A673 (cell line): ENCODE data around the gene TMEM167A. TPM values are rescaled to one million over a fixed set of nuclear protein-coding genes. Genes with fewer than 3 reads are reported as not detected.

Source experiments
- BruUV-seq: library from RNA; stranded (reverse); fragments of 400-500 nt; replicated peaks from 2 replicates; lab custom pipeline; 2021; lab: Mats Ljungman, UMichigan
- CTCF ChIA-PET: fragments of 300-600 bp; sonication (Branson Sonifier 250); formaldehyde crosslinking; loops from one replicate; lab custom pipeline; 2022; ENCODE audit warnings: antibody characterized with exemption; lab: Charles Lee
- POLR2A ChIA-PET: fragments of 300-600 bp; sonication (Branson Sonifier 250); formaldehyde crosslinking; loops from one replicate; lab custom pipeline; 2022; ENCODE audit warnings: antibody characterized with exemption; ENCODE audit not compliant: low non-redundant PET; lab: Charles Lee
- DNase-seq: peaks from one replicate; pipeline ENCODE4 v3.0.0-alpha.2; 2015; ENCODE audit warnings: low spot score
- H3K27ac ChIP-seq: fragments of 200-600 bp; sonication (generic); 2 replicates; pipeline ENCODE4 v1.5.1; 2016; ENCODE audit warnings: mixed run types, low read depth, mild to moderate bottlenecking, mixed read lengths, antibody characterized with exemption, low read length; ENCODE audit not compliant: poor library complexity, severe bottlenecking
- H3K27me3 ChIP-seq: fragments of 200-600 bp; sonication (generic); replicated peaks from 2 replicates; pipeline ENCODE4 v1.6.1; 2017; ENCODE audit warnings: mixed run types, low read depth, mild to moderate bottlenecking, mixed read lengths, antibody characterized with exemption, low read length; ENCODE audit not compliant: insufficient read depth, poor library complexity
- H3K36me3 ChIP-seq: fragments of 200-600 bp; sonication (generic); 2 replicates; pipeline ENCODE4 v1.6.1; 2016; ENCODE audit warnings: mixed run types, mild to moderate bottlenecking, mixed read lengths, antibody characterized with exemption, low read length; ENCODE audit not compliant: insufficient read depth, poor library complexity, severe bottlenecking
- H3K4me1 ChIP-seq: fragments of 200-600 bp; sonication (generic); 2 replicates; pipeline ENCODE4 v1.6.1; 2017; ENCODE audit warnings: mixed run types, mild to moderate bottlenecking, mixed read lengths, antibody characterized with exemption, low read length; ENCODE audit not compliant: insufficient read depth, poor library complexity, severe bottlenecking
- H3K4me3 ChIP-seq: fragments of 200-600 bp; sonication (generic); 2 replicates; pipeline ENCODE4 v1.5.1; 2016; ENCODE audit warnings: low read depth, mixed run types, mild to moderate bottlenecking, mixed read lengths, low read length; ENCODE audit not compliant: poor library complexity, severe bottlenecking
- H3K9me3 ChIP-seq: fragments of 200-600 bp; sonication (generic); 2 replicates; pipeline ENCODE4 v1.6.1; 2016; ENCODE audit warnings: mixed run types, low read depth, mild to moderate bottlenecking, mixed read lengths, antibody characterized with exemption, low read length; ENCODE audit not compliant: poor library complexity, severe bottlenecking
- CTCF ChIP-seq: fragments of 300-800, 200-600 bp; sonication (generic); conservative IDR thresholded peaks from 2 replicates; pipeline ENCODE4 v1.5.1; 2017; ENCODE audit warnings: low read depth, mild to moderate bottlenecking, antibody characterized with exemption, low read length, moderate library complexity, mixed read lengths
- EZH2 ChIP-seq: fragments of 200-600 bp; sonication (generic); IDR thresholded peaks from 2 replicates; pipeline ENCODE4 v1.6.1; 2017; ENCODE audit warnings: borderline replicate concordance, low read depth, mild to moderate bottlenecking, mixed read lengths, antibody characterized with exemption, low read length; ENCODE audit not compliant: poor library complexity, severe bottlenecking
- intact Hi-C: fragments of 100-400 bp; cut with micrococcal nuclease; formaldehyde crosslinking; loops from one replicate; pipeline ENCODE4 v1.10.0; 2022; ENCODE audit not compliant: unreplicated experiment
- total RNA-seq: library from RNA; stranded (reverse); gene quantifications from 2 replicates; pipeline ENCODE4 v1.2.3, GENCODE V29; 2021

The TMEM167A gene
- total RNA-seq, 1 experiment from 2014 or later: 90.5 TPM

GRCh38 chr5:83099445-83099844, 22.3 kb upstream of the TMEM167A start:
- ChIA-PET POLR2A (no interaction called here), CTCF (no interaction called here)
- Histone ChIP-seq H3K4me1 (peaks cover 23% of the 10 kb centered on the region), H3K9me3 (no peaks in the 10 kb centered on the region), H3K27ac (no peak overlapping the region), H3K27me3 (no peaks in the 10 kb centered on the region), H3K36me3 (no peaks in the 10 kb centered on the region), H3K4me3 (no peak overlapping the region)
- no peak for TF ChIP-seq CTCF
- no peak for DNase-seq
- intact Hi-C loops: no loop called here
- BruUV-seq: no TSS peak

- ChIA-PET POLR2A (no interaction called here), CTCF (no interaction called here)
- Histone ChIP-seq H3K27me3 (no peaks in the 10 kb centered on the region), H3K9me3 (no peaks in the 10 kb centered on the region), H3K4me3 (no peak overlapping the region), H3K27ac (no peak overlapping the region), H3K36me3 (no peaks in the 10 kb centered on the region), H3K4me1 (peaks cover 23% of the 10 kb centered on the region)
- peak; percentile 15 for DNase-seq
- intact Hi-C loops: no loop called here
- TF ChIP-seq EZH2: no peak
- TF ChIP-seq CTCF: no peak
- BruUV-seq: no TSS peak
Observed at GRCh38 chr5:83099001-83099400, 21.8 kb upstream of the TMEM167A start.

- TF ChIP-seq CTCF (no peak), EZH2 (no peak)
- ChIA-PET CTCF (no interaction called here), POLR2A (no interaction called here)
- intact Hi-C loops: no loop called here
- H3K27ac ChIP-seq: no peak overlapping the region
- no peak overlapping the region for H3K4me3 ChIP-seq
- H3K9me3 ChIP-seq: peaks cover 12% of the 10 kb centered on the region
- DNase-seq: peak; percentile 62
- H3K4me1 ChIP-seq: peaks cover 23% of the 10 kb centered on the region
- H3K27me3 ChIP-seq: no peaks in the 10 kb centered on the region
- no TSS peak for BruUV-seq
- H3K36me3 ChIP-seq: no peaks in the 10 kb centered on the region
Observed at GRCh38 chr5:83097689-83098231, 20.6 kb upstream of the TMEM167A start.
